Upper lobe of left lung (tissue), 4 donors: ENCODE measurements around the gene SLIT1.

Experiments
- EP300 ChIP-seq, 4 donors: sonication (generic); formaldehyde crosslinking; IDR thresholded peaks; one replicate each; pipeline ENCODE4 v1.5.1; 2017; ENCODE audit warnings: antibody characterized with exemption in 4 of 4, control low read depth in 2 of 4
- POLR2A ChIP-seq, 4 donors: fragments of 450-650 bp; IDR thresholded peaks; one replicate each; pipeline ENCODE4 v1.5.1; 2016 to 2017; ENCODE audit warnings: antibody characterized with exemption in 4 of 4, mild to moderate bottlenecking in 2 of 4
- TF ChIP-seq, protein P1 (sequence below), 6 experiments: fragments of 450-650 bp in 4 of 6; fragments of 200-600 bp in 2 of 6; sonication (generic) in 2 of 6; IDR thresholded peaks; one replicate each; pipeline ENCODE4 v1.5.1; 2016 to 2019; ENCODE audit warnings: antibody characterized with exemption in 6 of 6

DNA sequence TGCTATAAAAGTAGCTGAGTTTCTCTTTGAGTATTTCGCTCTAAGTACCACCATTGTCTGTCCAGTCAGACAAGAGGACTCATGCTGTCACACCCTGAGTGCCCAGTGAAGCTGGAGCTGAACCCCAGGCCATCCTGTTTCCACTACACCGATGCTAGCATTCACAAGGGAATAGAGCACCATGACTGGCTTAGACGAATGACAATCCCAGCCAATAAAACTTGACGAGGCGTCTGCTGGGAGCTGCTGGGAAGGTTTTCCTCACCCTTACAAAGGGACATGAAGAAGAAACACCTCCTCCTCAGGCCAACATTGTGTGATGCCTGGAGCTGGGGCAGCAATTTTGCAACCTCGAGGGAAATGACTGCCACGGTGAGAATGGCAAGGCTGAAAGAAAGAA lies 17.5 kb upstream of the SLIT1 start:
- TF ChIP-seq, protein P1, sequence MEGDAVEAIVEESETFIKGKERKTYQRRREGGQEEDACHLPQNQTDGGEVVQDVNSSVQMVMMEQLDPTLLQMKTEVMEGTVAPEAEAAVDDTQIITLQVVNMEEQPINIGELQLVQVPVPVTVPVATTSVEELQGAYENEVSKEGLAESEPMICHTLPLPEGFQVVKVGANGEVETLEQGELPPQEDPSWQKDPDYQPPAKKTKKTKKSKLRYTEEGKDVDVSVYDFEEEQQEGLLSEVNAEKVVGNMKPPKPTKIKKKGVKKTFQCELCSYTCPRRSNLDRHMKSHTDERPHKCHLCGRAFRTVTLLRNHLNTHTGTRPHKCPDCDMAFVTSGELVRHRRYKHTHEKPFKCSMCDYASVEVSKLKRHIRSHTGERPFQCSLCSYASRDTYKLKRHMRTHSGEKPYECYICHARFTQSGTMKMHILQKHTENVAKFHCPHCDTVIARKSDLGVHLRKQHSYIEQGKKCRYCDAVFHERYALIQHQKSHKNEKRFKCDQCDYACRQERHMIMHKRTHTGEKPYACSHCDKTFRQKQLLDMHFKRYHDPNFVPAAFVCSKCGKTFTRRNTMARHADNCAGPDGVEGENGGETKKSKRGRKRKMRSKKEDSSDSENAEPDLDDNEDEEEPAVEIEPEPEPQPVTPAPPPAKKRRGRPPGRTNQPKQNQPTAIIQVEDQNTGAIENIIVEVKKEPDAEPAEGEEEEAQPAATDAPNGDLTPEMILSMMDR (IDR thresholded peaks at IDR 0.05), result no peak
- no peak for TF ChIP-seq POLR2A (IDR thresholded peaks at IDR 0.05)
- TF ChIP-seq EP300 (IDR thresholded peaks at IDR 0.05), result no peak
